ENCODE measurements around the gene EIF4G3. TPM values are rescaled to one million over a fixed set of nuclear protein-coding genes. Genes with fewer than 3 reads are reported as not detected.

EIF4G3 gene
- total RNA-seq, 1 experiment from 2014 or later: 23.2 TPM

DNA sequence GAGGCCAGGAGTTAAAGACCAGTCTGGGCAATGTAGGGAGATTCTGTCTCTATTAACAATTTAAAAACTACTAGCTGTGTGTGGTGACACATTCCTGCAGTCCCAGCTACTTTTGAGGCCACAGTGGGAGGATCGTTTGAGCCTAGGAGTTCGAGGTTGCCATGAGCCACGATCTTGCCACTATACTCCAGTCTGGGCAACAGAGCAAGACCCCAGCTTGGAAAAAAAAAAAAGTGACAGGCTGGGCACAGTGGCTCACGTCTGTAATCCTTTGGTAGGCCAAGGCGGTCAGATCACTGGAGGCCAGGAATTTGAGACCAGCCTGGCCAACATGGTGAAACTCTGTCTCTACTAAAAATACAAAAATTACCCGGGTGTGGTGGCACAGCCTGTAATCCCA is 416.4 kb downstream of the EIF4G3 start:
- DNase-seq (ENCODE audit: low spot score): no peak

Other genes starting within 250 kb of the EIF4G3 start
- 65.8 and 66.3 TPM in 2 replicates for gene ECE1, start 113.6 kb upstream of the EIF4G3 start, total RNA-seq (2014; rRNA removed; shearing (Covaris generic))